ENCODE results near the gene SGCD.
A peak's percentile ranks its signal among the peaks of the same experiment; 100 is the strongest.

Gene SGCD

GRCh38 chr5:156326718-156327259, at the start of gene SGCD:
Gene SGCD (plus strand): TSS chr5:156327164.
- peak in 57 of 58 donors; percentile 7 to 78 (median 51) for DNase-seq

GRCh38 chr5:156277290-156277689, 49.7 kb upstream of the SGCD start:
- no peak for DNase-seq

DNA sequence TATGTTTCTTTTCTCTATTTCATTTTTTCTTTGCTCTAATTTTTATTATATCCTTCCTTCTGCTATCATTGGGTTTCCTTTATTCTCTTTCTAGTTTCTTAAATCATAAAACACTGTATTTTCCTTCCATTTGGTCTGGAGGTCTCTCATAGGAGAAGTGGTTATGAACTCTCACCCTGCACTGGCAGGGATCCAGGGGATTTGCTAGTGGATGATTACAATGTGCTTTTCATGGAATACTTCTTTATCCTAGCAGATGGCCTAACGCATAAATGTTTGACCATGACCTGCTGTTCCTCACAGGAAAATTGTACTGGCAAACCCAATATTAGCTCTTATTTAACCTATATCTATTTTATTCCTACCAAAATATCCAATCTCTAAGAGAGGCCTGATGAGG, 31.5 kb upstream of the SGCD start:
- DNase-seq, result no peak

DNA sequence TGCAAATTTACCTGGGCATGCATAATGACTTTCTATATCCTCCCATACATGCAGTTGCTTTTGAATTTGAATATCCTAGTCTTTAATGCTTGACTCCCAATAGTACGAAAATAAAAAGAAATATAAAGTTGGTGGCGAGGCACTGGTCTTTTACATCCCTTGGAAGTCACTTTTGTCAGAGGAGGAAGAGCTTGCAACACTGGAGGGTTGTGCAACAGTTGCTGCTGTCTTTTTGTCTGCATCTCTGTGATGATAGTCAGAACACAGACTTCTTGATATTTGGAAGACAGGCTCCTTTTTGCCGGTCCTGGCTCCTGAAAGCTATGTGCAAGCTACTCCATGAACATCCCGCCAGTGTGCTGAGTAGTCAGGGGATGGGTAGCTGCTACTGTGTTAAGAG, 16.8 kb upstream of the SGCD start:
- DNase-seq, result no peak

DNA sequence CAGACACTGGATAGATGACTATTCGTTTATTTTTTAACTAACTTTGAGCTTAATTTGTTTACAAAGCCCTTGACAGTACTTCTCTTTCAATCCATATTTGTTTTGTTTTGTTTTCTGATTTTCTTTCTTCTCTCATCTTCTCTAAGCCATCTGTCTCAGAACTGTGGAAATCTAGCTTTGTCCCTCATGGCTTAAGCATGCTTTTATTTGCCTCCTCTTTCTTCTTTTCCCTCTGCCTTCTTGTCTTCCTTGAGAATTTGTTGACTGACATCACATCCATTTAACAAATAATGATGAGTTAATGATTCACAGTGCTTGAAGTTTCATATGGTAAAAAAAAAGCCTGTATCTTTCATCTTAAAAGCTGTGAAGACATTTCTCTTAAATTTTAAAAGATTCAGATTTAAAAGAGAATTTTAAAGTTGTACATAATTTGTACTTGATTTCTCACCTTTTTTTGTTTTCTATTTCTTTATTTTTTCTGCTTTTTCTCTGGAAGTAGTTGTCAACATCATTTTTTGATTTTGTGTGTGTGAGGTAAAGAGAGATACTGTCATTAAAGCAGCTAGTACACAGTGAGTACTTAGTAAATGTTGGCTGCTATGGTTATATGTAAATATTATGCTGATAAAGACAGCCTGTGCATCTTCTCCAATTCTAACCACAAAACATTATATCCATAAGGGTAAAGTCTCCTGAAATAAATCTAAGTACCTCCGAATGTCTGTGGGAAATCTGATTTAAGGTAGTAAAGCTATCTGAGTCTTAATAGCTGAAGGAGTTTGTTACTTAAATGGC, 13.9 kb upstream of the SGCD start:
- no peak for DNase-seq

DNA sequence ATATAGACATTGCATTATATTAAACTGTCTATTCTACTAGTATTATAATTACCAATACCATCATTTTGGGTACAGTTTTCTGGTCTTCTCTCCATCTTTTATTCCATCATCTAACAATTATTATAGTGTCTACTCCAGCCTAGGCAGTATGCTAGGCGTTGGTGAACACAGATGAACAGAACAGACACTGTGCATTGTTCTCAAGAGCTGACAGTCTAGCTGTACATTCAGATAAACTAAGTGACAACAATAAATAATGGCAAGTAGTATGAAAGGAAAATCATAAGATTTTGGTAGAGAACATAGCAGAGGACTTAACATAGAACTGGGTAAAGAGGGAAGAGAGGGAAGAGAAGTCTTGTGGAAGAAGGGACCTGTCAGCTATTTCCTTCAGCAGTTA, 12.5 kb upstream of the SGCD start:
- no peak for DNase-seq

GRCh38 chr5:156322666-156323065, 4.3 kb upstream of the SGCD start:
- no peak for DNase-seq

DNA sequence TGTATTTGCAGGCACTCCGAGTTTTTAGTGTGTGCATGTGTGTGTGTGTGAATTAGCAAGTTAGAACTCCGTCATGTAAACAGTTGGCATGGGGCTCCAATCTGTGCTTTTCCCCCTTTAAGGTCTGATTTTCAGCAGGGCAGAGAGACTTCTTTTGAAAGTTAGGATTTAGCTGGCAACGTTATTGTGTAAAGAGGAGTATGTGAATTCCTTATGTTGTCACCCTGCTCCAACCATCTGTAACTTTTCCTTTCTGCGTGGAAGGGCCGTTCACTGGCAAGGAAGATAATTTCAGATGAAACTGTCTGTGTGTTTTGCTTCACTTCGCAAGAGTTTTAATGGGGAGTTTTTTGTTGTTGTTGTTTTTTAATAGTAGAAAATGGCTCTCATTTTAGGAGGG, 332 bp downstream of the SGCD start:
- DNase-seq, result peak in 5 of 58 donors; percentile 7 to 65 (median 32)

DNA sequence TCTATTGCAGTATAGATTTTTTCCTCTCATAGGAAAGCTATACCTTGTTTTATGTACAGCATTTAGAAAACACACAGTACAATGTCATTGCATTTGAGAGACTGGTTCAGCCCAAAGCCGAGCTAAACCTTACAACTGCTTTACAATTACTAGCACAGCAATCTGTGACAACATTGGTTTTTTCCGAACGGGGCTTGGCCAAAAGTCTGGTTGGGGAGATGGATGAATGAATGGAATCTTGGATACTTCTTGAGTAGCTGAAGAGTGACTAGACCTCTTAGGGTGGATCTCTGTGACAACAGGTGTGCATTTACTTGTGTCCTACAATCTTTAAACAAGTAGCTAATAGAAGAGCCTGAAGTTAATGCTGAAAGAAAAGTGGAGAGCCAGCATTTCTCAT, 1.2 kb downstream of the SGCD start:
- peak in 4 of 58 donors; percentile 1 to 6 (median 1) for DNase-seq

- no peak for DNase-seq
These were observed 1.8 kb downstream of the SGCD start for GRCh38 chr5:156328766-156329165.

GRCh38 chr5:156329171-156329611, 2.2 kb downstream of the SGCD start:
- DNase-seq, result peak in 3 of 58 donors; percentile 0 to 5 (median 1)

- DNase-seq, result no peak
These were observed 3.3 kb downstream of the SGCD start for GRCh38 chr5:156330141-156330870.

GRCh38 chr5:156331181-156331580, 4.2 kb downstream of the SGCD start:
- DNase-seq, result no peak

DNA sequence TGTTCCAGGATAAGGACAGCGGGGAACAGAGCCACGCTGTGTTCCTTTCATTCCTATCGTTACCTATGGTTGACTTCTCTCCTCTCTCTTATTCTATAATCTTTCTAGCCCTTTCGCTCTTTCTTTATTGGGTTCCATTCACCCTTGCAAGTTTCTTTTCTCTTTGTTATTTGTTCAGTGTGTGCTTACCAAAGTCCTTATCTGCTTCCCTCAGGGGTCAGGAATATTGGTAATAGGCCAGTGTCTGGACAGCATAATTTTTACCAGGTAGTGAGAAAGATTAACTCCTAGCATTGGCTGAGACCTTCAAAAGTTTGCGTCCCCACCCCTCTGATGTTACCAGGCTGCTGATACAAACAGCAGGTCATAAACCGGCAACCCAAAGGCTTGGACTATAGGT, 4.9 kb downstream of the SGCD start:
- no peak for DNase-seq

DNA sequence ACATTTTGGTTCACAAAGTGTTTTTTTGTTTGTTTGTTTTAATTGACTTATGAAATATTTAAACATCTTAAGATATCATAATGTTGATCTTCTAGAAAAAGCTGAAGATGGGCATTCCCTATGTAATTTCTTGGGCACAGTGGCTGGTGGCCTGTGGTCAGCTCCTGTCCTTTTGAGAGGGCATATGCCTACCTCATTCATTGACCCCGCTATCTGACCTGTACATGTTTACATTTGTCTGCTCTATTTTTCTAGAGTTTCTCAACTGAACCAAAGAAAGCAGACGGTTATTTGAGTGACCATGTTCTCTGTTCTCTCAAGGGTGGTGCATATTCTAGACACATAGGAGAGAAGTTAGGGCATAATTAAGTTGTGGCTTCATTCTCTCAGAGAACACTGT, 5.3 kb downstream of the SGCD start:
- no peak for DNase-seq

GRCh38 chr5:156339139-156339841, 12.3 kb downstream of the SGCD start:
- no peak for DNase-seq

GRCh38 chr5:156340893-156341292, 13.9 kb downstream of the SGCD start:
- DNase-seq, result no peak

DNA sequence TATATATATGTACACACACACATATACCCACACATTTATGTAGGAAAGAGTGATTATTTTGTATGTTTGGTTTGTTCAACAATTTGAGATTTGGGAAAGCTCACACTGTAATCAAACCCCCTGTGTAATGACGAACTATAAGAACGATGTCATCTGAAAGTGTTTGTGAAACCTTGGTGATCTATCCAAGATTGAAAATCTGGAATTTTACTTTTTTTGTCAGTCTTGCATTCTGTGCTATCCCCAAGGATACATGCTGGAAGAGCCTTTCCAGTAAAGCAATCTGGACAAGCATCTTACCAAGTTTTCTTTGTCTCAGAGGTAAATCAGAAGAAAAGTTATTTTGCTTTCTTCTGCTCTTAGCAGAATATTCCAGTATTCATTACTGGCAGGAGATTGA, 23.3 kb downstream of the SGCD start:
- DNase-seq, result no peak

DNA sequence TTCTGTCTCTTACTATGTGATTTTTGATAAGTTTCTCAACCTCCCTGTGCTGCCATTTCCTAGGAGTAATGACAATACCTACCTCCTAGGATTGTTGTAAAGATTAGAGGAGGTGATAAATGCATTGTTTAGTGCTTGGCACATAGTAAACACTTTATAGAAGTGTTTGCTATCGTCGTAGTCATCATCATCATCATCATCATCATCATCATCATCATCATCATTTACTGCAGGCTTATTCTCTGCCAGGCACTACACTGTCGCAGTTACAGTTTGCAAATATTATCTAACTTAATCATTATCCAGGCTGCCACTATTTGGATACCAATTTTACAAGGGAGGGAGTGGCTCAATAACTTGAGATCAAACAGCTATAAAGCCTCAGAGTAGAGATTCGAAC, 24.5 kb downstream of the SGCD start:
- no peak for DNase-seq

GRCh38 chr5:156354571-156354970, 27.6 kb downstream of the SGCD start:
- DNase-seq, result no peak

DNA sequence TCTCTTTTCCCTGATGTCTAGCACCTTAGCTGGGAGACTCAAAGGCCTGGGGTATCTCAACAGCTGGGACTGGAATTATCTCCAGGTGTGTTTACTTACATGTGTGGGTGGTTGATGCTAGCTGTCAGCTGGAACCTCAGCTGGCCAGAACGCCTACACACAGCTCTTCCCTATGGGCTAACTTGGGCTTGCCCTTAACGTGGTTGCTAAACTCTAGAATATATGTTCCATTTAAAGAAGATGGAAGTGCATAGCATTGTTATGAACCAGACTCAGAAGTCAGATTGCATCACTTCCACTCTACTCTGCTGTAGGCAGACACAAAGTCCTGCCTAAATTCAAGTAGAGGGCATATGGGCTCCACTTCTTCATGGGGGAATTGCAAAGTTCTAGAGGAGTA, 29.3 kb downstream of the SGCD start:
- no peak for DNase-seq

GRCh38 chr5:156359476-156359875, 32.5 kb downstream of the SGCD start:
- no peak for DNase-seq
